Measurements from ENCODE around the gene SHMT2. TPM values are rescaled to one million over a fixed set of nuclear protein-coding genes. Genes with fewer than 3 reads are reported as not detected.
A peak's percentile ranks its signal among the peaks of the same experiment; 100 is the strongest.

Gene SHMT2
- total RNA-seq, 2 donors from 2014 or later: 76.7 to 134 TPM

- DNase-seq: no peak
- Histone ChIP-seq H3K9ac (ENCODE audit: extremely low read depth, low read length, poor library complexity, severe bottlenecking) (no peak overlapping the region), H3K9me3 (ENCODE audit: control insufficient read depth, low read length) (no peaks in the 10 kb centered on the region), H3K27ac (ENCODE audit: low read depth, low read length) (no peak overlapping the region), H3K27me3 (ENCODE audit: control insufficient read depth, insufficient read depth, low read length, poor library complexity, severe bottlenecking) (peaks cover 73% of the 10 kb centered on the region), H3K4me3 (ENCODE audit: low read length) (no peak overlapping the region), H3K36me3 (ENCODE audit: control insufficient read depth, insufficient read depth, low read length) (peaks cover under 1% of the 10 kb centered on the region), H3K4me1 (ENCODE audit: control insufficient read depth, insufficient read depth, low read length) (peaks cover 5% of the 10 kb centered on the region)
- H3K9me3 Mint-ChIP-seq: no peaks in the 10 kb centered on the region
- TF ChIP-seq CTCF (conservative IDR thresholded peaks at IDR 0.05): no peak
- H3K27me3 Mint-ChIP-seq (ENCODE audit: insufficient read depth): peaks cover 75% of the 10 kb centered on the region
- peaks cover 6% of the 10 kb centered on the region for H3K36me3 Mint-ChIP-seq (ENCODE audit: low read depth)
- peaks cover 33% of the 10 kb centered on the region for H3K4me1 Mint-ChIP-seq
- H3K4me3 Mint-ChIP-seq: no peak overlapping the region
- WGBS, 2 experiments (ENCODE audit: insufficient coverage in 1 of 2, insufficient read length in 1 of 2): 59 to 67% methylated on average over 12 to 18 of the region's 18 CpGs
- H3K27ac Mint-ChIP-seq: no peak overlapping the region
These were observed 3.8 kb upstream of the SHMT2 start for GRCh38 chr12:57225680-57226210.

- Mint-ChIP-seq H3K27me3 (ENCODE audit: insufficient read depth) (peaks cover 65% of the 10 kb centered on the region), H3K36me3 (ENCODE audit: low read depth) (peaks cover 11% of the 10 kb centered on the region), H3K27ac (no peak overlapping the region), H3K4me3 (peak overlapping the region; percentile 47), H3K9me3 (no peaks in the 10 kb centered on the region), H3K4me1 (peaks cover 30% of the 10 kb centered on the region)
- 4 to 10% methylated on average over 6 to 29 of the region's 35 CpGs for WGBS, 2 experiments (ENCODE audit: insufficient coverage in 1 of 2, insufficient read length in 1 of 2)
- no peak for TF ChIP-seq CTCF (conservative IDR thresholded peaks at IDR 0.05)
- no peak overlapping the region for H3K27ac ChIP-seq (ENCODE audit: low read depth, low read length)
- peaks cover 10% of the 10 kb centered on the region for H3K4me1 ChIP-seq (ENCODE audit: control insufficient read depth, insufficient read depth, low read length)
- peaks cover 62% of the 10 kb centered on the region for H3K27me3 ChIP-seq (ENCODE audit: control insufficient read depth, insufficient read depth, low read length, poor library complexity, severe bottlenecking)
- no peaks in the 10 kb centered on the region for H3K9me3 ChIP-seq (ENCODE audit: control insufficient read depth, low read length)
- H3K9ac ChIP-seq (ENCODE audit: extremely low read depth, low read length, poor library complexity, severe bottlenecking): no peak overlapping the region
- H3K36me3 ChIP-seq (ENCODE audit: control insufficient read depth, insufficient read depth, low read length): peaks cover 10% of the 10 kb centered on the region
- H3K4me3 ChIP-seq (ENCODE audit: low read length): peak overlapping the region; percentile 64
- peak; percentile 86 for DNase-seq
These were observed 2.8 kb upstream of the SHMT2 start for GRCh38 chr12:57226588-57227314.

- peaks cover 24% of the 10 kb centered on the region for H3K4me1 Mint-ChIP-seq
- Histone ChIP-seq H3K9ac (ENCODE audit: extremely low read depth, low read length, poor library complexity, severe bottlenecking) (no peak overlapping the region), H3K27me3 (ENCODE audit: control insufficient read depth, insufficient read depth, low read length, poor library complexity, severe bottlenecking) (peaks cover 55% of the 10 kb centered on the region), H3K27ac (ENCODE audit: low read depth, low read length) (no peak overlapping the region), H3K4me1 (ENCODE audit: control insufficient read depth, insufficient read depth, low read length) (peaks cover 10% of the 10 kb centered on the region), H3K36me3 (ENCODE audit: control insufficient read depth, insufficient read depth, low read length) (peaks cover 18% of the 10 kb centered on the region), H3K4me3 (ENCODE audit: low read length) (peak overlapping the region; percentile 64), H3K9me3 (ENCODE audit: control insufficient read depth, low read length) (no peaks in the 10 kb centered on the region)
- H3K27ac Mint-ChIP-seq: no peak overlapping the region
- H3K4me3 Mint-ChIP-seq: peak overlapping the region; percentile 47
- no peak for DNase-seq
- TF ChIP-seq CTCF (conservative IDR thresholded peaks at IDR 0.05): no peak
- 33 to 41% methylated on average over 4 to 8 of the region's 8 CpGs for WGBS, 2 experiments (ENCODE audit: insufficient coverage in 1 of 2, insufficient read length in 1 of 2)
- peaks cover 18% of the 10 kb centered on the region for H3K36me3 Mint-ChIP-seq (ENCODE audit: low read depth)
- H3K27me3 Mint-ChIP-seq (ENCODE audit: insufficient read depth): peaks cover 57% of the 10 kb centered on the region
- no peaks in the 10 kb centered on the region for H3K9me3 Mint-ChIP-seq
These were observed 2.0 kb upstream of the SHMT2 start for GRCh38 chr12:57227315-57228115.

Measured in endodermal cell (in vitro differentiated cells).